Measurements from ENCODE around the gene PTPRD.
"Not testable (repeated sequence)": the region's sequence is repeated elsewhere in the genome, so short reads cannot be mapped to it uniquely, and the experiment has no call there.

PTPRD gene

DNA sequence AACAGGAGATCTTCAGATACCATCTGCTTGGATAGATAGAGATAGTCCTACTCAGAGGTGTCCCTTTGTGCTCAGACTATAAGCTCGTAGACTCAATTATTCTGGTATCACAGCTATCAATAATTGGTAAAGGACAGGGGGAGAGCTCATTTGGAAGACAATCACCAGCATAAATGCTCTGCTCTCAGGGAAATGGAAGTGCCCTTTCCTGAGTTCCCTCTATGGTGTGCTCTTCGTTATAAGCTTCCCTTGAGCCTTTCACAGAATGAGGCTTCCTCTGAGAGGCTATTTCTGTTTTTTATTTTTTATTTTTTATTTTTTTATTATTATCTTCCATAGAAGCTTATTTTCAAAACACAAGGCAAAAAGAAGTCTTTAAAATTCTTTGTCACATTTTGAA lies 1657.5 kb downstream of the PTPRD start:
- Histone ChIP-seq H3K9me3 (ENCODE audit: control insufficient read depth in 2 of 2, low read length in 2 of 2) (no peaks in the 10 kb centered on the region), H3K4me1 (ENCODE audit: control insufficient read depth, insufficient read depth, low read length) (no peaks in the 10 kb centered on the region), H3K36me3 (ENCODE audit: control insufficient read depth in 2 of 2, insufficient read depth in 2 of 2, low read length in 2 of 2) (no peaks in the 10 kb centered on the region), H3K27ac (ENCODE audit: low read length) (no peak overlapping the region), H3K4me3 (ENCODE audit: low read length in 2 of 2) (no peak overlapping the region), H3K27me3 (ENCODE audit: control insufficient read depth in 1 of 2, insufficient read depth in 2 of 2, low read length in 2 of 2) (no peaks in the 10 kb centered on the region), H3K9ac (ENCODE audit: low read length in 2 of 2) (no peak overlapping the region)

DNA sequence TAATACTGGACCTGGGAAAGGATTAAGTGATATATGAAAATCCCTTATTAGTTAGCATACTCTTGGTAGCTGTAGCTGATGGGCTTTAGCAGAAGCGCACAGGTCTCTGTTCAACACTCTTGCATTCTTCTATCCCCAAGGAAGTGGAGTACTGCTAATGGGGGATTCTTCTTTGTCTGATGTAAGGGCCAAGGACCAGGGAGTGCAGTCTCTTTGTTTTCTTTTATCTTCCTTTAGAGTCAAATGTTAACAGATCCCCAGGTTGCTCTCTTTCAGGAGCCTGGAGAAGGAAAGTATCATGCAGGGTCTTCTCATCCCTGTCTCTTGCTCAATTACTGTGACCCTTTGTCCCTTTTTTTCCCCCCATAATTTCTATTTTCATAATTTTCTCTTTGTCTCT lies 1666.3 kb downstream of the PTPRD start:
- Histone ChIP-seq H3K27ac (ENCODE audit: low read length) (no peak overlapping the region), H3K27me3 (ENCODE audit: control insufficient read depth in 1 of 2, insufficient read depth in 2 of 2, low read length in 2 of 2) (no peaks in the 10 kb centered on the region), H3K4me1 (ENCODE audit: control insufficient read depth, insufficient read depth, low read length) (no peaks in the 10 kb centered on the region), H3K9ac (ENCODE audit: low read length in 2 of 2) (no peak overlapping the region), H3K9me3 (ENCODE audit: control insufficient read depth in 2 of 2, low read length in 2 of 2) (no peaks in the 10 kb centered on the region), H3K36me3 (ENCODE audit: control insufficient read depth in 2 of 2, insufficient read depth in 2 of 2, low read length in 2 of 2) (no peaks in the 10 kb centered on the region), H3K4me3 (ENCODE audit: low read length in 2 of 2) (no peak overlapping the region)

DNA sequence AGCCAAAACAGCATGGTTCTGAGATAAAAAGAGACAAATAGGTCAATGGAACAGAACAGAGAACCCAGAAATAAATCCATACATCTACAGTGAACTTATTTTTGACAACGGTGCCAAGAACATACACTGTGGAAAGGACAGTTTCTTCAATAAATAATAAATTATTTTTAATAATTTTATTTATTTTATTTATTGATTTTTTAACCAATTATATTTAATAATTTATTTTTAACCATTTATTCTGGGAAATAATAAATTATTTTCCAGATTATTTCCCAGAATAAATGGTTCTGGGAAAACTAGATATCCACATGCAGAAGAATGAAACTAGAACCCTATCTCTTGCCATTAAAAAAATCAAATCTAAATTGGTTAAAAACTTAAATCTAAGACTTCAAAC lies 1669.4 kb downstream of the PTPRD start:
- Histone ChIP-seq H3K27me3 (ENCODE audit: control insufficient read depth in 1 of 2, insufficient read depth in 2 of 2, low read length in 2 of 2) (no peaks in the 10 kb centered on the region), H3K27ac (ENCODE audit: low read length) (no peak overlapping the region), H3K36me3 (ENCODE audit: control insufficient read depth in 2 of 2, insufficient read depth in 2 of 2, low read length in 2 of 2) (no peaks in the 10 kb centered on the region), H3K4me1 (ENCODE audit: control insufficient read depth, insufficient read depth, low read length) (no peaks in the 10 kb centered on the region), H3K4me3 (ENCODE audit: low read length in 2 of 2) (no peak overlapping the region), H3K9me3 (ENCODE audit: control insufficient read depth in 2 of 2, low read length in 2 of 2) (no peaks in the 10 kb centered on the region), H3K9ac (ENCODE audit: low read length in 2 of 2) (no peak overlapping the region)

DNA sequence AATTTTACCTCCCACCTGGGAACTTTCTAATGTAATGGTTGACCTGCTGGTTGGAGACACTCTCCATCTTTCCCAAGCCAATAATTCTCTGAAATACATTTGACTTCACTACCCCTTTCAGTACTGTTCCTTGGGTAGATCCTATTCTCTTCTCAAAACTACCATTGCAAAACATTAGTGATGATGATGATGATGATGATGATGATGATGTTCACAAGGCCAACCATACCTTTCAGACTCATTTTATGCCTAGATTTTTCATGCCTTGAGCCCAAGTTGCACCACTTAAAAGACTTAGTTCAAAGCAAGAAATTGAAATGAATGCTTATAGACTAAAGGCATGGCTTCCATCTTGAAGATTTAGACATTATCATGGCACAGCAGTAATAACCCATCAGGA lies 1672.2 kb downstream of the PTPRD start:
- Histone ChIP-seq H3K27me3 (ENCODE audit: control insufficient read depth in 1 of 2, insufficient read depth in 2 of 2, low read length in 2 of 2) (no peaks in the 10 kb centered on the region), H3K9me3 (ENCODE audit: control insufficient read depth in 2 of 2, low read length in 2 of 2) (no peaks in the 10 kb centered on the region), H3K36me3 (ENCODE audit: control insufficient read depth in 2 of 2, insufficient read depth in 2 of 2, low read length in 2 of 2) (no peaks in the 10 kb centered on the region), H3K4me3 (ENCODE audit: low read length in 2 of 2) (no peak overlapping the region), H3K9ac (ENCODE audit: low read length in 2 of 2) (no peak overlapping the region), H3K4me1 (ENCODE audit: control insufficient read depth, insufficient read depth, low read length) (no peaks in the 10 kb centered on the region), H3K27ac (ENCODE audit: low read length) (no peak overlapping the region)

DNA sequence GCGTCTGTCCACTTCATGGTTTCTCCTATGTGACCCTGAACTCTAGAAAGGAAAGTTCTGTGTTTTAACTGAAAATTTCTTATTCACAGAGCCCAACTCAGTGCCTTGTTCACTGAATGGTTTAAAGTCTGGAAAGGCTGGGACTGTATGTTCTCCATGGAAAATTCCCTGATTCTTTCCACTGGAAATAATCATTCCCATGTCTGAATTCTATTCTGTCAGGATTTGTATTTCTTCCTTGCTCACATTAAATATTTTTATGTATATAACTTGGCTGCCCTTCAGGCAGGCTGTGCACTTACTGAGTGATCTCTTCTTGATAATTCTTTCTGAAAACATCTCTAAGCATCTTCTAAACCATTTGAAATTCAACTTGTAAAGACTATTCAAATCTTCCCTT lies 1686.3 kb downstream of the PTPRD start:
- H3K27ac ChIP-seq (ENCODE audit: low read length): no peak overlapping the region
- no peaks in the 10 kb centered on the region for H3K4me1 ChIP-seq (ENCODE audit: control insufficient read depth, insufficient read depth, low read length)

DNA sequence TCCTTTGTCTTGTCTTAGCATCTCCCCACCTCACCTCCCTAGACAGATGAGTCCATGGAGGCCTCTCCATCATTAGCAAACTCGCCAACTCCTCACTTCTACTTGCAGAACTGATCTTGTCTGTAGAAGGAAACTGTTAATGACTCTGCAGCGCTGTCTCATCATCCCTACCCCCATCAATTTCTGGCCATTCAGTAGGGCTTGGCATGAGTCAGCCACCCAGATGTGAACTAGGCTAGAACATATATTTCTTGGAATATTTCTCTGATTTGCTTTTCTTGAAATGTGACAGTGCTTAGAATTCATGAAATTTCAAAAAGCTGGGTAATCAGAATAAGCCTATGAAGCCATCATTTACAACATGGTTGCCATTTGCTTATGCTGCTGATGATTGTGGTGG lies 1688.2 kb downstream of the PTPRD start:
- Histone ChIP-seq H3K36me3 (ENCODE audit: control insufficient read depth in 2 of 2, insufficient read depth in 2 of 2, low read length in 2 of 2) (no peaks in the 10 kb centered on the region), H3K9me3 (ENCODE audit: control insufficient read depth in 2 of 2, low read length in 2 of 2) (no peaks in the 10 kb centered on the region), H3K27ac (ENCODE audit: low read length) (no peak overlapping the region), H3K4me3 (ENCODE audit: low read length in 2 of 2) (no peak overlapping the region), H3K9ac (ENCODE audit: low read length in 2 of 2) (no peak overlapping the region), H3K27me3 (ENCODE audit: control insufficient read depth in 1 of 2, insufficient read depth in 2 of 2, low read length in 2 of 2) (no peaks in the 10 kb centered on the region), H3K4me1 (ENCODE audit: control insufficient read depth, insufficient read depth, low read length) (no peaks in the 10 kb centered on the region)

More for the DNA sequence above, 1686.3 kb downstream of the PTPRD start:
- H3K36me3 ChIP-seq (ENCODE audit: control insufficient read depth in 2 of 2, insufficient read depth in 2 of 2, low read length in 2 of 2): no peaks in the 10 kb centered on the region
- no peak overlapping the region for H3K9ac ChIP-seq (ENCODE audit: low read length in 2 of 2)
- no peaks in the 10 kb centered on the region for H3K9me3 ChIP-seq (ENCODE audit: control insufficient read depth in 2 of 2, low read length in 2 of 2)
- no peaks in the 10 kb centered on the region for H3K27me3 ChIP-seq (ENCODE audit: control insufficient read depth in 1 of 2, insufficient read depth in 2 of 2, low read length in 2 of 2)
- H3K4me3 ChIP-seq (ENCODE audit: low read length in 2 of 2): no peak overlapping the region

DNA sequence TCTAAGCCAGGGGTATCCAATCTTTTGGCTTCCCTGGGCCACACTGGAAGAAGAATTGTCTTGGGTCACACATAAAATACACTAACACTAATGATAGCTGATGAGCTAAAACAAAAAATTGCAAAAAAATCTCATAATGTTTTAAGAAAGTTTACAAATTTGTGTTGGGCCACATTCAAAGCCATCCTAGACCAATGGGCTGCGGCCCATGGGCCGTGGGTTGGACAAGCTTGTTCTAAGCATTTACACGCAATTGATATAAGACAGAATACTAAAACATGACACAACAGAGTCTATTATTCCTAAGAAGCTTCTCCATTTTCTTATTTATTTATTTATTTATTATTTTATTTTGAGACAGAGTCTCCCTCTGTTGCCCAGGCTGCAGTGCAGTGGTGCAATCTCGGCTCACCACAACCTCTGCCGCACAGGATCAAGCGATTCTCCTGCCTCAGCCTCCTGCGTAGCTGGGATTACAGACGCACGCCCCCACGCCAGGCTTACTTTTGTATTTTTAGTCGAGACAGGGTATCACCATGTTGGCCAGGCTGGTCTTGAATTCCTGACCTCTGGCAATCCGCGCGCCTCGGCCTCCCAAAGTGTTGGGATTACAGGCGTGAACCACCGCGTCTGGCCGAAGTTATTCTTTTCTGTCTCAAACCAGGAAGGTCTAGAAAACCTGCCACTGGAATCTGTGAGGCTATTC lies 1692.2 kb downstream of the PTPRD start:
- not testable (repeated sequence) for H3K9me3 ChIP-seq (ENCODE audit: control insufficient read depth in 2 of 2, low read length in 2 of 2); H3K36me3 ChIP-seq (ENCODE audit: control insufficient read depth in 2 of 2, insufficient read depth in 2 of 2, low read length in 2 of 2); H3K27ac ChIP-seq (ENCODE audit: low read length); H3K4me1 ChIP-seq (ENCODE audit: control insufficient read depth, insufficient read depth, low read length); H3K9ac ChIP-seq (ENCODE audit: low read length in 2 of 2); H3K4me3 ChIP-seq (ENCODE audit: low read length in 2 of 2); H3K27me3 ChIP-seq (ENCODE audit: control insufficient read depth in 1 of 2, insufficient read depth in 2 of 2, low read length in 2 of 2)

DNA sequence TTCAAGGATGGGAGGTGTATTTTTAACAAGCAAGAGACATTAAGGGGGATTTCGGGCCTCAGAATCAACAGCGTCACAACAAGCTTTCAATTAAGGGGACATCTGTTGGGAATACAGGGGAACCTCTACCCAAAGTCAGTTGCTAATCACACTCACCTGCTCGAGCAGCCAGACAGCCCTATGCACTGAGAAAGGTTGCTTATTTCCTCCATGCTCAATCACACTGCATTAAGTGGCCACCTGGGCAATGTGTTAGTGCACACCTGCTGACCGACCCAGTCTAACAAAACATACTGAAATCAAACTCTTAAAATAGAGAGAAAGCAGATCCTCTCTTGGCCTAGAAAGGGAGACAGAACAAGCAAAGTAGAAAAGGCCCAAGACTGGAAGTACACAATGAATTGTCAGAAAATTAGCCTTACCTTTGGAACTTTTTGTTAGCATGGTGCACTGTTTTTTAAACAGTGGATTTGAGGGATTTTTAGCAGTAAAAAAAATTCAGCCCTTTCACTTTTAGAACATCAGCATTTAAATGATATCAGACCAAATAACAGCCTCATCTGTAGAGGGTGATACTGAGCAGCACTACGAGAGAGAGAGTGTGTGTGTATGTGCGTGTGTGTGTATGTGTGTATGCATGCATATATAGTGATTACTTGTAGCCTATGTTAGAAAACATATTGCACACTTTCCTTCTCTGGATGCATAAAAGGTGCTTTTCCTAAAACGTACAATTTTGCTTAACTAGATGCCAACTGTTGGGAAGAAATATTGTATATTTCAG lies 1694.7 kb downstream of the PTPRD start:
- H3K27ac ChIP-seq (ENCODE audit: low read length): no peak overlapping the region
- no peaks in the 10 kb centered on the region for H3K9me3 ChIP-seq (ENCODE audit: control insufficient read depth in 2 of 2, low read length in 2 of 2)
- H3K27me3 ChIP-seq (ENCODE audit: control insufficient read depth in 1 of 2, insufficient read depth in 2 of 2, low read length in 2 of 2): no peaks in the 10 kb centered on the region
- H3K4me1 ChIP-seq (ENCODE audit: control insufficient read depth, insufficient read depth, low read length): no peaks in the 10 kb centered on the region
- H3K4me3 ChIP-seq (ENCODE audit: low read length in 2 of 2): no peak overlapping the region
- no peak overlapping the region for H3K9ac ChIP-seq (ENCODE audit: low read length in 2 of 2)
- H3K36me3 ChIP-seq (ENCODE audit: control insufficient read depth in 2 of 2, insufficient read depth in 2 of 2, low read length in 2 of 2): no peaks in the 10 kb centered on the region

DNA sequence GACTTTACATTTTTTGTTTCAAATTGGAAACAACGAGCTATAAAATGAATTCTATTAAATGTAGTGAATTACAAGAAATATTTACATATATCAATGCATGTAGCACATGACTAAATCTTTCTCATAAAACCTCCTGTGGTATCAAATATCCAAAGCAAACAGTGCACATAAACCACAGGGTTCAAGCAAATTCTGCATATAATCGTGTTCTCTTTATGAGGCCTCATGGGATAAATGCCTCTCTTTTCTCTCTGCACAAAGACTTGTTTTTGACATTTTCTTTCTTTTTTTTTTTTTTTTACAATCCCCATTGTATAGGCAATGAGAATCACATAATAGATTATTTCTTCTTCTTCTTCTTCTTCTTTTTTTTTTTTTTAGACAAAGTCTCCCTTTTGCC lies 1696.0 kb downstream of the PTPRD start:
- no peak overlapping the region for H3K27ac ChIP-seq (ENCODE audit: low read length)
- H3K9ac ChIP-seq (ENCODE audit: low read length in 2 of 2): no peak overlapping the region
- no peaks in the 10 kb centered on the region for H3K27me3 ChIP-seq (ENCODE audit: control insufficient read depth in 1 of 2, insufficient read depth in 2 of 2, low read length in 2 of 2)
- no peaks in the 10 kb centered on the region for H3K4me1 ChIP-seq (ENCODE audit: control insufficient read depth, insufficient read depth, low read length)
- H3K4me3 ChIP-seq (ENCODE audit: low read length in 2 of 2): no peak overlapping the region
- H3K36me3 ChIP-seq (ENCODE audit: control insufficient read depth in 2 of 2, insufficient read depth in 2 of 2, low read length in 2 of 2): no peaks in the 10 kb centered on the region
- no peaks in the 10 kb centered on the region for H3K9me3 ChIP-seq (ENCODE audit: control insufficient read depth in 2 of 2, low read length in 2 of 2)

DNA sequence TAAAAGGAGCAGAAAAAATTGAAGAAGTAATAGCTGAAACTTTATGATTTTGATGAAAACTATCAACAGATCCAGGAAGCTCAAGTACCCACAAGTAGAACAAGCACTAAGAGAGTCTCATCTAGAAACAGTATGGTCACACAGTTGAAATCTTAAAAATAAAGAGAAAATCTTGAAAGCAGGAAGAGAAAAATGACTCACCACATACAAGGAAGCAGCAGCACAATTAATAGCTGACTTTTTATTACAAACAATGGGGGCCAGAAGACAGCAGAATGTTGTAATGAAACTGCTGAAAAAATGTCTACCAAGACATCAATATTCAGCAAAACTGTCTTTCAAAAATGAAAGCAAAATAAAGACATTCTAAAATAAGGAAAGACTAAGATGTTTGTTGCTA lies 1704.9 kb downstream of the PTPRD start:
- Histone ChIP-seq H3K27ac (ENCODE audit: low read length) (no peak overlapping the region), H3K4me1 (ENCODE audit: control insufficient read depth, insufficient read depth, low read length) (no peaks in the 10 kb centered on the region), H3K9me3 (ENCODE audit: control insufficient read depth in 2 of 2, low read length in 2 of 2) (no peaks in the 10 kb centered on the region), H3K27me3 (ENCODE audit: control insufficient read depth in 1 of 2, insufficient read depth in 2 of 2, low read length in 2 of 2) (no peaks in the 10 kb centered on the region), H3K9ac (ENCODE audit: low read length in 2 of 2) (no peak overlapping the region), H3K4me3 (ENCODE audit: low read length in 2 of 2) (no peak overlapping the region), H3K36me3 (ENCODE audit: control insufficient read depth in 2 of 2, insufficient read depth in 2 of 2, low read length in 2 of 2) (no peaks in the 10 kb centered on the region)

DNA sequence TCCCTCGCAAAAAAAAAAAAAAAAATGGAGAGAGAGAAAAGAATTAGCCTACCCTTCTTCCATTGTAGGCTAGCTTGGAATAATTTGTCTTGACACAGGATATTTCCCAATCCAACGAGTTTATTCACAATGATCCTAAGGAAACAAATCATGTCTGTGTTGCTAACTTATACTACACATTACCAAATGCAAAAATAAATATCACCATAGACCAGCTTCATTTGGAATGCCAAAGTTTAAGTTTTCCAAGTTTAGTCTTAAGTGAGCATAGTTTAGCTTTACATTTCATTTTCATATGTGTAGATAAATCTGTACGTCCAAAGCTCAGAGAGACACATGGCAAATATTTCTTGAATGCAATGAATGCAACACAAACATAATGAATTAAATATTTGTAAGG lies 1707.1 kb downstream of the PTPRD start:
- Histone ChIP-seq H3K4me3 (ENCODE audit: low read length in 2 of 2) (no peak overlapping the region), H3K36me3 (ENCODE audit: control insufficient read depth in 2 of 2, insufficient read depth in 2 of 2, low read length in 2 of 2) (no peaks in the 10 kb centered on the region), H3K27ac (ENCODE audit: low read length) (no peak overlapping the region), H3K9me3 (ENCODE audit: control insufficient read depth in 2 of 2, low read length in 2 of 2) (no peaks in the 10 kb centered on the region), H3K9ac (ENCODE audit: low read length in 2 of 2) (no peak overlapping the region), H3K27me3 (ENCODE audit: control insufficient read depth in 1 of 2, insufficient read depth in 2 of 2, low read length in 2 of 2) (no peaks in the 10 kb centered on the region), H3K4me1 (ENCODE audit: control insufficient read depth, insufficient read depth, low read length) (no peaks in the 10 kb centered on the region)
